GM12872 (cell line): ENCODE measurements around the gene TASL.

Experiments used
- CTCF ChIP-seq: IDR thresholded peaks from 3 replicates; pipeline ENCODE4 v1.5.1; 2011; ENCODE audit warnings: low read depth, mild to moderate bottlenecking, low read length, moderate library complexity; ENCODE audit not compliant: insufficient read depth

Gene TASL

GRCh38 chrX:30590368-30590767 lies 12.8 kb upstream of the TASL start:
- TF ChIP-seq CTCF = no peak

- TF ChIP-seq CTCF = no peak
Measured at GRCh38 chrX:30589146-30589888, 11.8 kb upstream of the TASL start.

GRCh38 chrX:30586516-30586915 lies 8.9 kb upstream of the TASL start:
- TF ChIP-seq CTCF = no peak

- TF ChIP-seq CTCF = no peak
Measured at GRCh38 chrX:30582664-30583063, 5.1 kb upstream of the TASL start.

GRCh38 chrX:30580641-30581040 lies 3.1 kb upstream of the TASL start:
- no peak for TF ChIP-seq CTCF

- no peak for TF ChIP-seq CTCF
Measured at GRCh38 chrX:30576881-30577280, 685 bp downstream of the TASL start.

GRCh38 chrX:30573125-30573524 lies 4.4 kb downstream of the TASL start:
- no peak for TF ChIP-seq CTCF
